ENCODE measurements around the gene TRIM65.
A peak's percentile ranks its signal among the peaks of the same experiment; 100 is the strongest.

TRIM65 gene

GRCh38 chr17:75927286-75927922 lies 30.7 kb upstream of the TRIM65 start:
- Histone ChIP-seq H3K9me3 (ENCODE audit: control insufficient read depth, insufficient read depth, low read depth, low read length) (no peaks in the 10 kb centered on the region), H3K27me3 (ENCODE audit: control insufficient read depth, insufficient read depth, low read length) (no peaks in the 10 kb centered on the region), H3K27ac (ENCODE audit: low read depth, low read length) (no peak overlapping the region), H3K36me3 (ENCODE audit: control insufficient read depth, insufficient read depth, low read length) (peaks cover 49% of the 10 kb centered on the region), H3K4me3 (ENCODE audit: low read depth, low read length) (no peak overlapping the region), H3K4me1 (ENCODE audit: control insufficient read depth, insufficient read depth, low read length) (no peaks in the 10 kb centered on the region), H3K9ac (ENCODE audit: low read length) (no peak overlapping the region)

- Histone ChIP-seq H3K4me3 (ENCODE audit: low read depth, low read length) (no peak overlapping the region), H3K27me3 (ENCODE audit: control insufficient read depth, insufficient read depth, low read length) (no peaks in the 10 kb centered on the region), H3K27ac (ENCODE audit: low read depth, low read length) (no peak overlapping the region), H3K4me1 (ENCODE audit: control insufficient read depth, insufficient read depth, low read length) (no peaks in the 10 kb centered on the region), H3K36me3 (ENCODE audit: control insufficient read depth, insufficient read depth, low read length) (peaks cover 51% of the 10 kb centered on the region), H3K9ac (ENCODE audit: low read length) (no peak overlapping the region), H3K9me3 (ENCODE audit: control insufficient read depth, insufficient read depth, low read depth, low read length) (no peaks in the 10 kb centered on the region)
These were observed 29.7 kb upstream of the TRIM65 start for GRCh38 chr17:75926456-75926855.

- Histone ChIP-seq H3K9ac (ENCODE audit: low read length) (no peak overlapping the region), H3K4me1 (ENCODE audit: control insufficient read depth, insufficient read depth, low read length) (no peaks in the 10 kb centered on the region), H3K27ac (ENCODE audit: low read depth, low read length) (no peak overlapping the region), H3K4me3 (ENCODE audit: low read depth, low read length) (no peak overlapping the region), H3K9me3 (ENCODE audit: control insufficient read depth, insufficient read depth, low read depth, low read length) (no peaks in the 10 kb centered on the region), H3K36me3 (ENCODE audit: control insufficient read depth, insufficient read depth, low read length) (peaks cover 51% of the 10 kb centered on the region), H3K27me3 (ENCODE audit: control insufficient read depth, insufficient read depth, low read length) (no peaks in the 10 kb centered on the region)
These were observed 29.2 kb upstream of the TRIM65 start for GRCh38 chr17:75925912-75926311.

GRCh38 chr17:75925103-75925502 lies 28.4 kb upstream of the TRIM65 start:
- H3K36me3 ChIP-seq (ENCODE audit: control insufficient read depth, insufficient read depth, low read length): peaks cover 55% of the 10 kb centered on the region
- H3K27me3 ChIP-seq (ENCODE audit: control insufficient read depth, insufficient read depth, low read length): no peaks in the 10 kb centered on the region
- H3K9ac ChIP-seq (ENCODE audit: low read length): no peak overlapping the region
- no peaks in the 10 kb centered on the region for H3K4me1 ChIP-seq (ENCODE audit: control insufficient read depth, insufficient read depth, low read length)
- no peak overlapping the region for H3K4me3 ChIP-seq (ENCODE audit: low read depth, low read length)
- no peak overlapping the region for H3K27ac ChIP-seq (ENCODE audit: low read depth, low read length)
- H3K9me3 ChIP-seq (ENCODE audit: control insufficient read depth, insufficient read depth, low read depth, low read length): no peaks in the 10 kb centered on the region

- Histone ChIP-seq H3K9me3 (ENCODE audit: control insufficient read depth, insufficient read depth, low read depth, low read length) (no peaks in the 10 kb centered on the region), H3K4me1 (ENCODE audit: control insufficient read depth, insufficient read depth, low read length) (no peaks in the 10 kb centered on the region), H3K27ac (ENCODE audit: low read depth, low read length) (no peak overlapping the region), H3K36me3 (ENCODE audit: control insufficient read depth, insufficient read depth, low read length) (peaks cover 63% of the 10 kb centered on the region), H3K4me3 (ENCODE audit: low read depth, low read length) (no peak overlapping the region), H3K27me3 (ENCODE audit: control insufficient read depth, insufficient read depth, low read length) (no peaks in the 10 kb centered on the region), H3K9ac (ENCODE audit: low read length) (peak overlapping the region; percentile 16)
These were observed 26.5 kb upstream of the TRIM65 start for GRCh38 chr17:75922963-75923874.

GRCh38 chr17:75922173-75922961 lies 25.6 kb upstream of the TRIM65 start:
- Histone ChIP-seq H3K27ac (ENCODE audit: low read depth, low read length) (no peak overlapping the region), H3K4me3 (ENCODE audit: low read depth, low read length) (no peak overlapping the region), H3K27me3 (ENCODE audit: control insufficient read depth, insufficient read depth, low read length) (no peaks in the 10 kb centered on the region), H3K9ac (ENCODE audit: low read length) (peak overlapping the region; percentile 16), H3K4me1 (ENCODE audit: control insufficient read depth, insufficient read depth, low read length) (no peaks in the 10 kb centered on the region), H3K36me3 (ENCODE audit: control insufficient read depth, insufficient read depth, low read length) (peaks cover 63% of the 10 kb centered on the region), H3K9me3 (ENCODE audit: control insufficient read depth, insufficient read depth, low read depth, low read length) (no peaks in the 10 kb centered on the region)

- Histone ChIP-seq H3K27me3 (ENCODE audit: control insufficient read depth, insufficient read depth, low read length) (no peaks in the 10 kb centered on the region), H3K27ac (ENCODE audit: low read depth, low read length) (no peak overlapping the region), H3K36me3 (ENCODE audit: control insufficient read depth, insufficient read depth, low read length) (peaks cover 64% of the 10 kb centered on the region), H3K4me1 (ENCODE audit: control insufficient read depth, insufficient read depth, low read length) (no peaks in the 10 kb centered on the region), H3K9me3 (ENCODE audit: control insufficient read depth, insufficient read depth, low read depth, low read length) (no peaks in the 10 kb centered on the region), H3K4me3 (ENCODE audit: low read depth, low read length) (no peak overlapping the region), H3K9ac (ENCODE audit: low read length) (no peak overlapping the region)
These were observed 24.8 kb upstream of the TRIM65 start for GRCh38 chr17:75921596-75921995.

GRCh38 chr17:75920045-75920560 lies 23.4 kb upstream of the TRIM65 start:
- H3K9me3 ChIP-seq (ENCODE audit: control insufficient read depth, insufficient read depth, low read depth, low read length): no peaks in the 10 kb centered on the region
- H3K27ac ChIP-seq (ENCODE audit: low read depth, low read length): no peak overlapping the region
- H3K4me1 ChIP-seq (ENCODE audit: control insufficient read depth, insufficient read depth, low read length): no peaks in the 10 kb centered on the region
- no peak overlapping the region for H3K4me3 ChIP-seq (ENCODE audit: low read depth, low read length)
- peaks cover 49% of the 10 kb centered on the region for H3K36me3 ChIP-seq (ENCODE audit: control insufficient read depth, insufficient read depth, low read length)
- H3K9ac ChIP-seq (ENCODE audit: low read length): peak overlapping the region; percentile 24
- no peaks in the 10 kb centered on the region for H3K27me3 ChIP-seq (ENCODE audit: control insufficient read depth, insufficient read depth, low read length)

- H3K9me3 ChIP-seq (ENCODE audit: control insufficient read depth, insufficient read depth, low read depth, low read length): no peaks in the 10 kb centered on the region
- peaks cover 45% of the 10 kb centered on the region for H3K36me3 ChIP-seq (ENCODE audit: control insufficient read depth, insufficient read depth, low read length)
- H3K4me1 ChIP-seq (ENCODE audit: control insufficient read depth, insufficient read depth, low read length): no peaks in the 10 kb centered on the region
- H3K4me3 ChIP-seq (ENCODE audit: low read depth, low read length): no peak overlapping the region
- no peaks in the 10 kb centered on the region for H3K27me3 ChIP-seq (ENCODE audit: control insufficient read depth, insufficient read depth, low read length)
- H3K9ac ChIP-seq (ENCODE audit: low read length): no peak overlapping the region
- H3K27ac ChIP-seq (ENCODE audit: low read depth, low read length): no peak overlapping the region
These were observed 22.9 kb upstream of the TRIM65 start for GRCh38 chr17:75919611-75920010.

GRCh38 chr17:75917917-75918445 lies 21.2 kb upstream of the TRIM65 start:
- no peaks in the 10 kb centered on the region for H3K4me1 ChIP-seq (ENCODE audit: control insufficient read depth, insufficient read depth, low read length)
- no peaks in the 10 kb centered on the region for H3K27me3 ChIP-seq (ENCODE audit: control insufficient read depth, insufficient read depth, low read length)
- peaks cover 47% of the 10 kb centered on the region for H3K36me3 ChIP-seq (ENCODE audit: control insufficient read depth, insufficient read depth, low read length)
- H3K4me3 ChIP-seq (ENCODE audit: low read depth, low read length): no peak overlapping the region
- H3K9ac ChIP-seq (ENCODE audit: low read length): no peak overlapping the region
- H3K9me3 ChIP-seq (ENCODE audit: control insufficient read depth, insufficient read depth, low read depth, low read length): no peaks in the 10 kb centered on the region
- H3K27ac ChIP-seq (ENCODE audit: low read depth, low read length): no peak overlapping the region

Data from HUES6 (cell line).